Measurements from ENCODE around the gene DEFB119. TPM values are rescaled to one million over a fixed set of nuclear protein-coding genes. Genes with fewer than 3 reads are reported as not detected.

Gene DEFB119, protein sequence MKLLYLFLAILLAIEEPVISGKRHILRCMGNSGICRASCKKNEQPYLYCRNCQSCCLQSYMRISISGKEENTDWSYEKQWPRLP
- not detected in 5 replicates for total RNA-seq (2022; extraction: Qiagen RNA extraction)

DNA sequence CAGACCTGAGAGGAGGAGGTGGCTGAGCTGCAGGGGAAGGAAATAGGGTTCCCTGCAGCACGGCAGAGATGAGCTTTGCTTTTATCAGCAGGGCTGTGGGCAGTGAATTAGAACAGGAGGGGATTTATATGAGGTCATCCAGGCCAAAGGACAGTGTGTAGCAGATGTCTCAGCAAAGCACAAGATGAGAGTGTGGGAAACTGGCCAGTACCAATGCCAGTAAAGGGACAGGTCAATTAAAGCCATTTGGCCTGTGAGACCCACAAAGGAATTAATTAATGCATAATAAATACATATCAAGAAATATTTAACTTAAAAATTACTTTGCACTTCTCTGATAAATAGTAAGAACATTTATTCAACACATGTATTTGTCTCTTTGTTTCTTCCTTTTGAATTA lies at the start of gene DEFB119:
Gene DEFB119, minus strand, starts transcription at position 101 of the 400 bp plus-strand sequence. CDS start 107 bp downstream, outside the sequence.

DNA sequence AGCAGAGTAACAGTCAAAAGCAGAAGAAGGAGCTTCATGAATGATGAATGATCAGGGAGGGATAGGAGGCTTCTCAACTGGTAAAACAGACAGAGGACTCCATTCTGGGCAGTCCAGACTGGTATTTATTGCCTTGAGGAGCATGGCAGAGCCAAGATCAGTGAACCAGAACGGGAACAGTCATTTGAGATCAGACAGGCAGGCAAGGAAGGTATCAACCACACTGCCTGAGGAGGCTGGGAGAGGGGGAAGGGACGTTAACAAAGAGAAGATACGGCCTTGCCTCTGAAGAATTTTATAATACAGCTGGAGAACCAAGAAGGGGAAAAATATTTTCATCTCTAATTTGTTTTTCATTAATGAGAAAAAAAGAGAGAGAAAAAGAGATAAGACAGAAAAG lies 15.7 kb upstream of the DEFB119 start, which contains the start of gene DEFB121:
Gene DEFB121, minus strand, starts transcription at position 101 of the 400 bp plus-strand sequence. Its CDS starts 63 bp downstream, at position 38.

DNA sequence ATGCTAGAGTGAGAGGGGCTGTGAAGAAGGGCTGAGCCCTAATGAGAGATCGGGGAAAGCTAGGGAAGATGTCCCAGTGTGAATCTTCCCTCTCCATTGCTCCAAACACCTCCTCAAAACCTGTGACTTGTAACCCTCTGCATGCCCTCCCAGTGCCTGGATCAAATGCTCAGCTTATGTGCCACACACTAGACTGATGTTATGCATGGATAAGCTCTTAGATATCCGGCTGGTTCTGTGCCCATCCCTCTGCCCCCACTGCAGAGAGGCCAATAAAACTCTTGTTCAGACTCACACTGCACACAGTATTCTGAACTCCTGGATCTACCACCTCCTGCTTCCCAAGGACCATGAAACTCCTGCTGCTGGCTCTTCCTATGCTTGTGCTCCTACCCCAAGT lies 22.1 kb downstream of the DEFB119 start, which contains the start of gene DEFB118:
Gene DEFB118, plus strand, starts transcription at position 301 of the 400 bp plus-strand sequence. Its CDS starts 50 bp downstream, at position 351.

Other genes starting within 250 kb of the DEFB119 start
- not detected in 5 replicates for gene DEFB115, start 132.9 kb downstream of the DEFB119 start, total RNA-seq (2022; extraction: Qiagen RNA extraction)
- gene DEFB116, start 82.0 kb downstream of the DEFB119 start, total RNA-seq (2022; extraction: Qiagen RNA extraction): not detected in 5 replicates
- not detected in 5 replicates for gene DEFB118, start 22.0 kb downstream of the DEFB119 start, total RNA-seq (2022; extraction: Qiagen RNA extraction)
- gene DEFB121, start 15.6 kb upstream of the DEFB119 start, total RNA-seq (2022; extraction: Qiagen RNA extraction): not detected in 5 replicates
- not detected in 5 replicates for gene DEFB123, start 50.0 kb upstream of the DEFB119 start, total RNA-seq (2022; extraction: Qiagen RNA extraction)
- 0.42 TPM in 1 of 5 replicates, not detected in the others for gene DEFB124, start 84.5 kb upstream of the DEFB119 start, total RNA-seq (2022; extraction: Qiagen RNA extraction)
- gene REM1, start 84.7 kb upstream of the DEFB119 start, total RNA-seq (2022; extraction: Qiagen RNA extraction): 0.59 to 1.3 TPM (median 0.90 TPM) in 5 replicates
- gene HM13, start 123.9 kb upstream of the DEFB119 start, total RNA-seq (2022; extraction: Qiagen RNA extraction): 201 to 260 TPM (median 245 TPM) in 5 replicates
- 331 to 548 TPM (median 489 TPM) in 5 replicates for gene ID1, start 214.7 kb upstream of the DEFB119 start, total RNA-seq (2022; extraction: Qiagen RNA extraction)
- not detected in 5 replicates for gene COX4I2, start 247.3 kb upstream of the DEFB119 start, total RNA-seq (2022; extraction: Qiagen RNA extraction)